Epithelial cell of proximal tubule (primary cell): ENCODE data around the gene EHMT2. TPM values are rescaled to one million over a fixed set of nuclear protein-coding genes. Genes with fewer than 3 reads are reported as not detected.

ENCODE experiments used
- DNase-seq: peaks from one replicate; pipeline ENCODE4 v3.0.0-alpha.2; 2011; ENCODE audit warnings: low read depth
- H3K4me3 ChIP-seq: 2 replicates; pipeline ENCODE4 v1.5.1; 2011; ENCODE audit warnings: low read depth, mild to moderate bottlenecking, low read length
- CTCF ChIP-seq: conservative IDR thresholded peaks from 2 replicates; pipeline ENCODE4 v1.5.1; 2012; ENCODE audit warnings: low read depth, mild to moderate bottlenecking, low read length
- total RNA-seq: library from RNA; depleted of rRNA; stranded (reverse); fragments of >200 nt; gene quantifications from 2 replicates; pipeline ENCODE4 v1.2.3, GENCODE V29; 2015

The EHMT2 gene
- total RNA-seq, 1 donor from 2014 or later = 44.0 TPM

- TF ChIP-seq CTCF = no peak
- H3K4me3 ChIP-seq = peak overlapping the region; percentile 39
- no peak for DNase-seq
Measured at GRCh38 chr6:31927863-31928671, 30.6 kb upstream of the EHMT2 start.

GRCh38 chr6:31927242-31927862, 29.9 kb upstream of the EHMT2 start, which contains the start of gene C2:
Gene C2 (plus strand): TSS chr6:31927717. CDS start chr6:31927753, 36 bp downstream.
- H3K4me3 ChIP-seq = peak within 1 kb of the TSS; percentile 39
- TF ChIP-seq CTCF = no peak
- DNase-seq = no peak

- peak; percentile 39 for TF ChIP-seq CTCF
- no peak for DNase-seq
- no peak overlapping the region for H3K4me3 ChIP-seq
Measured at GRCh38 chr6:31922942-31923341, 25.4 kb upstream of the EHMT2 start.

- no peak for TF ChIP-seq CTCF
- no peak overlapping the region for H3K4me3 ChIP-seq
- no peak for DNase-seq
Measured at GRCh38 chr6:31920811-31921210, 23.3 kb upstream of the EHMT2 start.

DNA sequence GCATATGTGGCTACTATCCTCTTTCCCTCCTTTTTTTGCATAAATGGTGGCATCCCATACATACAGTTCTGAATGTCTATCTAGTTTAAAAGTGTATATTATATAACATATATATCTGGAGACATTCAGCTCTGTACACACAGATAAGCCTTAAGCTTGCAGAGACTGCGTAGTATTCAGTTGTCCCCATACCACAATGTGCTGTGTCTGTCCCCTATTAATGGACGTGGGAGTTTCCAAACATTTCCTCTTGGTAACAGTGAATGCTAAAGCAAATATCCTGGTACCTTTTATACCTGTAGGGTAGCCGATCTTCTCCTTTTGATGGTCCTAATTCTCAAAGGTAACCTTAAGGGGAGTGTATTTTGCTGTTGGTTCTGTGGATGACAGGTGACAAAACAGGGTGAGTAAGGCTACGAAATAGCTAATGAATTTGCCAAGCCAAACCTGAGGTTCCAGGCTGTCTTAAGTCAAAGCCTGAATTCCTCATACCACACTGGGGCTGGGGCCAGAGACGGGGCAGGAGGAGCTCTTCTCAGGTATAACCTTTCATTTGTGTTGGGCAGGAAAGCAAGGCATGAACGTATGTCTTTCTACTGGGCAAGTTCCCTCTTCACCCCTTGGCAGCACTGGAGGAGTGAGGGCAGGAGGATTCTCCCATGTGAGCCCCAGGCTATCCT, 22.3 kb upstream of the EHMT2 start:
- TF ChIP-seq CTCF = no peak
- no peak for DNase-seq
- no peak overlapping the region for H3K4me3 ChIP-seq

GRCh38 chr6:31918069-31918720, 20.7 kb upstream of the EHMT2 start:
- no peak for DNase-seq
- no peak overlapping the region for H3K4me3 ChIP-seq
- no peak for TF ChIP-seq CTCF
